HFF-Myc (cell line): ENCODE results near the gene TTC33.
A peak's percentile ranks its signal among the peaks of the same experiment; 100 is the strongest.

Source experiments
- DNase-seq: peaks from one replicate; pipeline ENCODE4 v3.0.0-alpha.2; 2011; ENCODE audit warnings: low read depth; ENCODE audit errors: extremely low read depth
- H3K4me3 ChIP-seq: replicated peaks from 2 replicates; pipeline ENCODE4 v1.5.1; 2011; ENCODE audit warnings: low read depth, mild to moderate bottlenecking, control low read depth, low read length
- TF ChIP-seq, protein P1 (sequence below): IDR thresholded peaks from 2 replicates; pipeline ENCODE4 v1.5.1; 2012; ENCODE audit warnings: mild to moderate bottlenecking, low read depth, low read length, control low read depth; ENCODE audit errors: missing control alignments

Gene TTC33

GRCh38 chr5:40685193-40685592, 70.6 kb downstream of the TTC33 start:
- H3K4me3 ChIP-seq = no peak overlapping the region
- TF ChIP-seq, protein P1, sequence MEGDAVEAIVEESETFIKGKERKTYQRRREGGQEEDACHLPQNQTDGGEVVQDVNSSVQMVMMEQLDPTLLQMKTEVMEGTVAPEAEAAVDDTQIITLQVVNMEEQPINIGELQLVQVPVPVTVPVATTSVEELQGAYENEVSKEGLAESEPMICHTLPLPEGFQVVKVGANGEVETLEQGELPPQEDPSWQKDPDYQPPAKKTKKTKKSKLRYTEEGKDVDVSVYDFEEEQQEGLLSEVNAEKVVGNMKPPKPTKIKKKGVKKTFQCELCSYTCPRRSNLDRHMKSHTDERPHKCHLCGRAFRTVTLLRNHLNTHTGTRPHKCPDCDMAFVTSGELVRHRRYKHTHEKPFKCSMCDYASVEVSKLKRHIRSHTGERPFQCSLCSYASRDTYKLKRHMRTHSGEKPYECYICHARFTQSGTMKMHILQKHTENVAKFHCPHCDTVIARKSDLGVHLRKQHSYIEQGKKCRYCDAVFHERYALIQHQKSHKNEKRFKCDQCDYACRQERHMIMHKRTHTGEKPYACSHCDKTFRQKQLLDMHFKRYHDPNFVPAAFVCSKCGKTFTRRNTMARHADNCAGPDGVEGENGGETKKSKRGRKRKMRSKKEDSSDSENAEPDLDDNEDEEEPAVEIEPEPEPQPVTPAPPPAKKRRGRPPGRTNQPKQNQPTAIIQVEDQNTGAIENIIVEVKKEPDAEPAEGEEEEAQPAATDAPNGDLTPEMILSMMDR = no peak

DNA sequence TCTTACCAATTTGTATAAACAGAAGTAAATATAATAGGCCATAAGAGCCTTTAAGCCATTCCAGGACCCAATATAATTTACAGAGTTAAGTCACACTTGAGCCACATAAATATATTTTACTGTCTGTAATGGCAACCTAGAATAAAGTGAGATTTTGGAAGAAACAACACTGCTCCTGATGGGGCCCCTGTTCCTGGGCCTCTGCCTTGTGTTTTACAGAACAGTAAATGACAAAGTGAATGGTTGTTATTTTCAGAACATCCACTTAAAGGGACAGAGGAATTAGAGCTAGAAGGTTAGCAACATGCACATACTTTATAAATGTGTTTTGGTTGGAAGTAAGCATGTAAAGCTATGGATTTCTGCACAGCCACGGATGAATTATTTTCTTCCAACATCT, 72.5 kb downstream of the TTC33 start:
- DNase-seq = no peak
- TF ChIP-seq, protein P1 = no peak
- H3K4me3 ChIP-seq = no peak overlapping the region

More at GRCh38 chr5:40685193-40685592, 70.6 kb downstream of the TTC33 start:
- DNase-seq = no peak

DNA sequence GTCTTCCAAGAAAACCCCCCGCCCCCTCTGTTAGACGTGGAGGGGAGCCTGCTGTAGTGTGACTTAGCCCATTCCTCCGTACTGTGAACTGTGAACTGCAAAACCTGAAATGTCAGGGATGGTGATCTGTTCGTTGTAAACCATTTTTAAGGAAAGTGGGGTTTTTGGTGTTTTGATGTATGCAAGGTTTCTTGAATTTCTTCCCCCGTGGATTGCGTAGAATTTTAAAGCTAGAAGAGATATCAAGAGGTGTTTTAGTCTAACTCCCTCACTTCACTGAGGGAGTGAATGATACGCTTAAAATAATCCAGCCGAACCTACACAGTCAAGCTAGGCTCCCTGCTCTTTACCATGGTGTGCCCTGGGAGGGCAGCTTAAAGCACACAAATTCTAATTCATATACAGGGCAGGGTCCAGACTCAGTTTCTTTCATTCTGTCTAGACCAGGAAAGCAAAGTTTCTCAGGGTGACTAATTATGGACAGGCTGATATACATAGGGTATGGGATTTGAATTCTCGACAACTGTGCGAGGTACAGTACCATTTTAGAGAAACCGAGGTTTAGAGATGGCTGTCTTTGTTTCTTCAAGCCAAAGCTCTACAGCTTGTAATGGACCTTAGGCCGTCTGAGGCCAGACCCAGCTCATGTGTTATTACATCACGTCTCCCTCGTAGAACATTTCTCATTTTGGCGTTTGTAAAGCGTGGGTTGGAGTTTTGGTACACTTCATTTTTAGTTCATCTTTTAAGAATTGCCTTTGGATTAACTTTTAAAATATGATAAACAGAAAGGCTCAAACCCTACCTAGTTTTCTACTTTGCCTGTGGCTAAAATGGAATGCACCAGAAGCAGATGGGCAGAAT, 73.4 kb downstream of the TTC33 start:
- no peak overlapping the region for H3K4me3 ChIP-seq
- no peak for DNase-seq
- TF ChIP-seq, protein P1 = no peak

DNA sequence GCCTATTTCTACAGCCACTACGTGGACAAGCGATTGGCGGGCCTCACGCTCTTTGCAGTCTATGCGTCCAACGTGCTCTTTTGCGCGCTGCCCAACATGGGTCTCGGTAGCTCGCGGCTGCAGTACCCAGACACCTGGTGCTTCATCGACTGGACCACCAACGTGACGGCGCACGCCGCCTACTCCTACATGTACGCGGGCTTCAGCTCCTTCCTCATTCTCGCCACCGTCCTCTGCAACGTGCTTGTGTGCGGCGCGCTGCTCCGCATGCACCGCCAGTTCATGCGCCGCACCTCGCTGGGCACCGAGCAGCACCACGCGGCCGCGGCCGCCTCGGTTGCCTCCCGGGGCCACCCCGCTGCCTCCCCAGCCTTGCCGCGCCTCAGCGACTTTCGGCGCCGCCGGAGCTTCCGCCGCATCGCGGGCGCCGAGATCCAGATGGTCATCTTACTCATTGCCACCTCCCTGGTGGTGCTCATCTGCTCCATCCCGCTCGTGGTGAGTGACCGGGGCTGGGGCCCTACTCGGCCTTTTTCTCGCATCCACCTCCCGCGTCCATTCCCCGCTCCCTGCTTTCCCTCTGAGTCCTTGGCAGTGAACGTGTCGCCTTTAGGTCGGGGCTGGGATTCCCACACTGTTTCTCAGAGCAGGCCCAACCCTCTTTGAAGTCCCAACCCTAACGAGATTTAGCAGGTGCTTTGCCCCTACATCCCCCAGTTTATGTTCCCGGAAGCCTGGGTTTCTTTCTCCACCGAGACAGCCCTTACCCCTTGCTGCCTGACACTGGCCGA, 74.2 kb downstream of the TTC33 start:
- no peak for DNase-seq
- TF ChIP-seq, protein P1 = no peak
- H3K4me3 ChIP-seq = peak overlapping the region; percentile 57

GRCh38 chr5:40680741-40681362, 74.9 kb downstream of the TTC33 start:
- TF ChIP-seq, protein P1 = peak; percentile 21
- H3K4me3 ChIP-seq = peak overlapping the region; percentile 57
- DNase-seq = no peak

- peak within 1 kb of the TSS; percentile 57 for H3K4me3 ChIP-seq
- DNase-seq = no peak
- TF ChIP-seq, protein P1 = no peak
These were observed 75.7 kb downstream of the TTC33 start, which contains the start of gene PTGER4 for GRCh38 chr5:40679913-40680681. PTGER4 (plus strand) TSS chr5:40679915; CDS start chr5:40680994, 1,079 bp downstream.
